Measurements from ENCODE around the gene SPINK8. TPM values are rescaled to one million over a fixed set of nuclear protein-coding genes. Genes with fewer than 3 reads are reported as not detected.

Gene SPINK8
- total RNA-seq, 4 donors from 2014 or later: not detected

DNA sequence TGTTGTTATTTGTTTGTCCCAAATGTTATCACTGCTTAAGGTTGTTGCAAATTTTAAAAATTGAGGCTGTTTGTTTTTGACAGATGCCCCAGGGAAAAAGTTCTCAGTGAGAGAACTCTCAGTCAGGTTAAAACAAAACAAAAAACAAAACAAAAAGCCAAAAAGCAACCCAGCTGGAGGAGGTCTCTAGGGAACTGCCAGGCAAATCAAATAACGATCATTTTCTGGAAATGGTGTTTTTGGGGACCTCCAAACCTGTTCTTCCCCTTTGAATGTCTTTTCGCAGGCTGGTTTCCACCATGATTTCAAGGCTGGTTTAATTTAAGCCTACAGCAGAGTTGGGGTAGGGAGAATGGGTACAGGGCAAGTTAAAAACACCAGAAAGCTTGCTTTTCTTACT is 27.2 kb downstream of the SPINK8 start:
- no peak for DNase-seq
- Histone ChIP-seq H3K4me1 (peaks cover 7 to 8% of the 10 kb centered on the region in 2 donors), H3K4me3 (replicated peaks in 1 of 3) (no peak overlapping the region), H3K36me3 (no peaks in the 10 kb centered on the region), H3K27ac (no peak overlapping the region), H3K27me3 (no peaks in the 10 kb centered on the region), H3K9me3 (no peaks in the 10 kb centered on the region)
- TF ChIP-seq, protein P1, sequence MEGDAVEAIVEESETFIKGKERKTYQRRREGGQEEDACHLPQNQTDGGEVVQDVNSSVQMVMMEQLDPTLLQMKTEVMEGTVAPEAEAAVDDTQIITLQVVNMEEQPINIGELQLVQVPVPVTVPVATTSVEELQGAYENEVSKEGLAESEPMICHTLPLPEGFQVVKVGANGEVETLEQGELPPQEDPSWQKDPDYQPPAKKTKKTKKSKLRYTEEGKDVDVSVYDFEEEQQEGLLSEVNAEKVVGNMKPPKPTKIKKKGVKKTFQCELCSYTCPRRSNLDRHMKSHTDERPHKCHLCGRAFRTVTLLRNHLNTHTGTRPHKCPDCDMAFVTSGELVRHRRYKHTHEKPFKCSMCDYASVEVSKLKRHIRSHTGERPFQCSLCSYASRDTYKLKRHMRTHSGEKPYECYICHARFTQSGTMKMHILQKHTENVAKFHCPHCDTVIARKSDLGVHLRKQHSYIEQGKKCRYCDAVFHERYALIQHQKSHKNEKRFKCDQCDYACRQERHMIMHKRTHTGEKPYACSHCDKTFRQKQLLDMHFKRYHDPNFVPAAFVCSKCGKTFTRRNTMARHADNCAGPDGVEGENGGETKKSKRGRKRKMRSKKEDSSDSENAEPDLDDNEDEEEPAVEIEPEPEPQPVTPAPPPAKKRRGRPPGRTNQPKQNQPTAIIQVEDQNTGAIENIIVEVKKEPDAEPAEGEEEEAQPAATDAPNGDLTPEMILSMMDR (IDR thresholded peaks at IDR 0.05): no peak
- TF ChIP-seq POLR2A (IDR thresholded peaks at IDR 0.05): no peak
- WGBS, 2 donors: 68 to 71% methylated on average over 2 of the region's 2 CpGs
- intact Hi-C loops (cut with DNase I): no loop called here

DNA sequence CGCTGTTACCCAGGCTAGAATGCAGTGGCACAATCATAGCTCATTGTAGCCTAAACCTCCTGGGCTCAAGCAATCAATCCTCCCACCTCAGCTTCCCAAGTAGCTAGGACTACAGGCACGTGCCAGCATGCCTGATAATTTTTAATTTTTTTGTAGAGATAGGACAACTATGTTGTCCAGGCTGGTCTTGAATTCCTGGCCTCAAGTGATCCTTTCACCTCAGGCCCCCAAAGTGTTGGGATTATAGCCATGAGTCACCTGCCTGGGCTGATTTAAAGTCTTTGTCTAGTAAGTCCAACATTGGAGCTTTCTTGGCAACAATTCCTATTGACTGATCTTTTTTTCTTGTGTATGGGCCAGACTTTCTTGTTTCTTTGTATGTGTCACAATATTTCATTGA is 28.1 kb downstream of the SPINK8 start:
- H3K4me3 ChIP-seq (replicated peaks in 1 of 3): no peak overlapping the region
- intact Hi-C loops (cut with DNase I): no loop called here
- TF ChIP-seq POLR2A (IDR thresholded peaks at IDR 0.05): no peak
- TF ChIP-seq, protein P1 (IDR thresholded peaks at IDR 0.05): no peak
- peaks cover 9 to 12% of the 10 kb centered on the region in 2 donors for H3K4me1 ChIP-seq
- no peak for DNase-seq
- H3K36me3 ChIP-seq: no peaks in the 10 kb centered on the region
- H3K27me3 ChIP-seq: no peaks in the 10 kb centered on the region
- no peak overlapping the region for H3K27ac ChIP-seq
- 65 to 72% methylated on average over 2 of the region's 2 CpGs for WGBS, 2 donors
- H3K9me3 ChIP-seq: no peaks in the 10 kb centered on the region

DNA sequence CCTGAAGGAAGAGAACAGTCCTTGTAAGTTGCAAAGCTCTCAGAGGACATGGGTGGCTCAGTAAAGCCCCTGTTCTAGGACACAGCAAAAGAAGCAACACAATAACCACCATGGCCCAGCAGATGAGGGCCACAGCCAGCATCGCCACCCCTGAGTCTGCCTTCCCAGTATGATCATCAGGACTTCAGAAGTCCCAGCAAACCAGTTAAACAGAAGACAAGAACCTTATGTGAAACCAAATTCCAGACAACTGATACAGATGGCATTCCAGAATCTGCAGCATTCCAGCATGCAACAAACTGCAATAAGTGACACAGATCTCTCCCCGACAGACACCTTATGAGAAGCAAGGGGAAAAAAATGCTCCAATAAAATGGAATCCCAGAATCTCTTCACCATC is 30.4 kb downstream of the SPINK8 start:
- H3K27ac ChIP-seq: no peak overlapping the region
- TF ChIP-seq POLR2A (IDR thresholded peaks at IDR 0.05): no peak
- TF ChIP-seq, protein P1 (IDR thresholded peaks at IDR 0.05): no peak
- WGBS, 2 donors: 98 to 100% methylated on average over 2 of the region's 2 CpGs
- no peaks in the 10 kb centered on the region for H3K27me3 ChIP-seq
- peaks cover 21 to 23% of the 10 kb centered on the region in 2 donors for H3K4me1 ChIP-seq
- H3K9me3 ChIP-seq: no peaks in the 10 kb centered on the region
- intact Hi-C loops (cut with DNase I): no loop called here
- no peak overlapping the region for H3K4me3 ChIP-seq (replicated peaks in 1 of 3)
- no peak for DNase-seq
- no peaks in the 10 kb centered on the region for H3K36me3 ChIP-seq

DNA sequence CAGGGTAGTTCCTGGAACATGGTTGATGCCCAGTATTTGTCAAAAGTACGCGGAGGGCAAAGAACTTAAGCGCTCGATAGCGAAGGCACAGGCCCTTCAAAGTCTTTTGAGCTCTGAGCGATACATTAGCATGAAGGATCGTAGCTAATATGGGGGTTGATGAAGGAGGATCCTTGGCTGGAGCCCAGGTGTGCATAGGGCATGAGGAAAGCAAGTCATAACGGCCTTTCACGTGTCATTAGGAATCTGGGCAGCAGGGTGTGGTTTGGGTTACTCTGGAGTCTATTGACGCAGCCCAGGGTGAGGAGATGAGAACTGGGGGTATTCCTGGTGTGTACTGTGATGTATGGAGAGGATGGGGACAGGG is 31.7 kb downstream of the SPINK8 start:
- no peak for TF ChIP-seq POLR2A (IDR thresholded peaks at IDR 0.05)
- TF ChIP-seq, protein P1 (IDR thresholded peaks at IDR 0.05): no peak
- no peaks in the 10 kb centered on the region for H3K27me3 ChIP-seq
- intact Hi-C loops (cut with DNase I): no loop called here
- DNase-seq: peak; percentile 45 to 46
- peaks cover 27 to 30% of the 10 kb centered on the region in 2 donors for H3K4me1 ChIP-seq
- H3K27ac ChIP-seq: peak overlapping the region; percentile 84 to 97 (median 97)
- H3K9me3 ChIP-seq: no peaks in the 10 kb centered on the region
- H3K4me3 ChIP-seq (replicated peaks in 1 of 3): peak overlapping the region; percentile 68 to 89 (median 83)
- no peaks in the 10 kb centered on the region for H3K36me3 ChIP-seq
- 7 to 11% methylated on average over 10 of the region's 10 CpGs for WGBS, 2 donors

DNA sequence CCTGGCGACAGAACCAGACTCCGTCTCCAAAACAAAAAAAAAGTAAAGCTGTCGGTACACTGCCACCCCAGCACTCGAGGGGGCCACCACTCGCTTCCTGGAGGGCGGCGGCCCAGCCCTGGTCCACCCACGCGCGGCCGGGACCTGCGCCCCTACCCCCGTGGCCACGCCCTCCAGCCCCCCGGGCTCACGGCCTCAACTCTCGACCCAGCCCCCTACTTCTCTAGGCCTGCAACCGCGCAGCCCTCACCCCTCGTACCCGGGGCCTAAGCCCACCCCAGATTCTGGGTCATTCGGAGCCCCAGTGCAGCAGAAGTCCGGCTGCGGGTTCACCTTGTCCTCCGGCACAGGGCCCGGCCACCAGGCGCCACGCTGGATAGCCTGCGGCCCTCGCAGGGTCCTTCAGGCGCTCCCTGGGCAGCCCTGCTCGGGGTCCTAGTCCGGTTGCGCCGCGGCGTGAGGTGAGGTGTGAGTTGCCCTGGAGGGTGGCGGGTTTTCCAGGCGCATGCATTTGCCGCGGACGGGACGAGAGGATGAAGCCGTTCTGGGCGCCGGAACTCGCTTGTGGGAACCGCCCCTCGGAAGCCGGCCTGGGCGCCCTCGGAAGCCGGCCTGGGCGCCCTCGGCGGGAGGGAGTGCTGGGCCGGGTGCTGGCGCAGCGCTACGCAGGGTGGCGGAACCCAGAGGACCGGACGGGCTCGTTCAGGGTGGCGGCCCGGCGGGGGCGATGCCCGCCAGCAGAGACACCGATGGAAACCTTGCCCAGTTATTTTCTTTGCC is 32.3 kb downstream of the SPINK8 start, which contains the start of gene NME6:
Gene NME6 (minus strand): TSS at position 348 of the 780 bp plus-strand sequence.
- H3K36me3 ChIP-seq: peaks cover 3 to 4% of the 10 kb centered on the region in 2 donors
- 0 to 1% methylated on average over 14 to 20 of the region's 70 CpGs for WGBS, 2 donors
- intact Hi-C loops (cut with DNase I): no loop called here
- H3K27me3 ChIP-seq: no peaks in the 10 kb centered on the region
- peak within 1 kb of the TSS; percentile 68 to 89 (median 83) for H3K4me3 ChIP-seq (replicated peaks in 1 of 3)
- peaks cover 27 to 30% of the 10 kb centered on the region in 2 donors for H3K4me1 ChIP-seq
- peak; percentile 91 to 94 for DNase-seq
- H3K27ac ChIP-seq: peak within 1 kb of the TSS; percentile 84 to 97 (median 97)
- TF ChIP-seq, protein P1 (IDR thresholded peaks at IDR 0.05): peak in 1 of 6 experiments; percentile 18
- peak in 1 of 2 donors; percentile 81 for TF ChIP-seq POLR2A (IDR thresholded peaks at IDR 0.05)
- no peaks in the 10 kb centered on the region for H3K9me3 ChIP-seq
